Activated T-cell treated with anti-CD3 and anti-CD28 coated beads for 1 hour (primary cell): Measurements from ENCODE around the gene TJP3.

ENCODE experiments used
- DNase-seq: peaks from one replicate; pipeline ENCODE4 v3.0.0-alpha.2; 2020; ENCODE audit warnings: low read depth

Gene TJP3

DNA sequence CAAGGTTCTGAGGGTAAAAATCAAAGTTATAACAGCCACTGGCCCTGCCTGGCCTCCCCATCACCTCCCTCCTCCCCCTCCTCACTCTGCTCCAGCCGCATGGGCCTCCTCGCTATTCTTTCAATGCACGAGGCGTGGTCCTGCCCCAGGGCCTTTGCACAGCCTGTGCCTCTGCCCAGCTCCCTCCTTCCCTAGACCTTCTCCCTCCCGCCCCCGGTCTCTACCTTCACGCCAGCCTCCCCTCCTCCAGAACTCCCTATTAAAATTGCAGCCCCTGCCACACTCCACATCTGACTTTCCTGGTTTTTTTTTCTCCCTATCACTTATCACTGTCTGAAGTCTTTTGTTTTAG lies 60.5 kb downstream of the TJP3 start:
- DNase-seq: no peak

DNA sequence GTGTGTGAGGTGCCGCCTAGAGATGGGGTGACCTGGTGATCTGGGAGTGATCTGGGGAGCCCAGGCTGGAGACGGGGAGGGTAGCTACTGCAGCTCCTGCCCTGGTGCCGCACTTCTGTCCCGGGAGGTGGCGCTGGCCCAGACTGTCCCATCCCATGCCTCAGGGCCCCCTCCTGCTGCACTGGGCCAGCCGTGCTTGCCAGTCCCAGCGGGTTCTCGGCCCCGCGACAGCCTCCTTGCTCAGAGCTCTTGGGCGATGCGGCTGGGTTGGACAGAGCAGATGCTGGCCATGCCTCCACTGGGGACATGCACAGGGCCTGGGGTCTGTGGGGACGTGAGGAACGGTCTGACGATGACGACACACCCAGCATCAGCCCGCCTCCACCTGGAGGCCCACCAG lies 61.3 kb downstream of the TJP3 start:
- DNase-seq: no peak

DNA sequence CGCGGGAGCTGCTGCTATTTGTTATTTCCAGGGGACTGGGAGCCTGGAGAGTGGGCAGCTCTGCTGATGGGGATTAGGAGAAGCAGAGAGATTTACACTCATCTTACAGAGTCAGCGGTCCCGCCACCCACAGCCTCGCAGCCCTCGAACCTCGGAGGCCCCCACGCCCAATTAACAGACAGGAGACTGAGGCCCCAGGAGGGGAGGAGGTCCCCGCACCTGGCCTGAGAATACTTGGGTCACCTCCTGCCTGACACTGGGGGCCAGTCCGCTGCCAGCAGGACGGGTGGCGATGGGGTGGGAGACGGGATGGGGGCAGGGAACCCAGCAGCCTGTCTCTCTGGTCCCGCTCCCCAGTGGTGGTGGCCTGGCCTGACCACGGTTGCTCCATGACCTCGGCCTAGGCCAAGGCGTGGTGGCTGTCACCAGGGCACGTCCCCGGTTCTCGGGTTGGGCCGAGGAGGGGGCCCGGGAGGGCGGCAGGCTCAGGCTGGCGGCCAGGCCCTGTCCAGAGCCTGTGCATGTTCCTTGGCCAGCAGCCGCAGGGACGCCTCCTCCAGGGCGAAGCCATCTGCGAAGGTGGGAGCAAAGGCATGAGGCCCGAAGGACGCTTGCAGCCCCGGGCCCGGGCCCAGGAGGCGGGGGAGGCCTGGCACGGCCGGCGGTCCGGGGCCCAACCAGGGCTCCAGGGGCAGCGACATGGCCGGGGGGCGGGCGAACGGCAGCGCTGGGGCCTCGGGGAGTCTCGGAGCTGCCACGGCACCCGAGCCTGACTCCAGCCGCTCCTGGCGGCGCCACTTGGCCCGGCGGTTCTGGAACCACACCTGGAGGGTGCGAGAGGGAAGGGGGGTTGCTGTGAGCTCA lies 62.2 kb downstream of the TJP3 start:
- DNase-seq: no peak

DNA sequence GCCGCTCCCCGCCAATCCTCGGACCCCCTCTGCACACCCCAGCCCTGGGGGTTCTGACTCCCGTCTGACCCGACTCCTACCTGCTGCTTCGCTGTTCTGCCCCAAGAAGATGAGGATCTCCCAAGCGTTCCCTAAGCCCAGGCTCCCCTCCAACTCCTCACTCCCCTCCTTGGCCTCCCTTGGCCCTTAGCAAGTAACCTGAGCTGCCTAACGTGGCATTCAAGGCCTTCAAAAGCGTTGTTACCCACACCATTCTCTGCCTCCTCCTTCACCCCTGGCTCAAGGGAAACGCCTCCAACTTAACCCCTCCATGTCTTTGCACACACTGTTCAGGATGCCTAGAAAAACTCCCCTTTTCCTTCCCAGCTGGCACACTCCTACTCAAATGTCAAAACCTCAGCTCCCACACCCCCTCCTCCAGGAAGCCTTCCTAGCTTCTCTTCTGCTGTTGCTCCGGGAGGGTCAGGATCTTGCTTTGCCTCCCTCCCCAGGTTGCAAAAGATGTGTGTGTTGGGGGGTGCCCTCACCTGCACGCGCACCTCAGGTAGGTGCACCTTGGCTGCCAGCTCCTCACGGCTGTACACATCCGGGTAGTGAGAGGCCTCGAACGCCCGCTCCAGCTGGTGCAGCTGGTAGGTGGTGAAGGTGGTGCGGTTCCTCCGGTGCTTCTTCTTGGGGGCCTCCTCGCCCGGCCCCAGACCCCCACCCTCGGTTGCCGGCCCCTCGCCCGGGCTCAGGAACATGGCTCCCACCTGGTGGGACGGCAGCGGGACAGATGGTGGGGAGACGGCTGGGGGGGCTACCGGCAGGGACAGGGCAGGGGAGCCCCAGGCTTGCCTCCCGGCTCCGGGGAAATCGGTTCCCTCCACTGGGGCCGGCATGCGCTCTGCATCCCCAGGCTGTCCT lies 63.1 kb downstream of the TJP3 start:
- DNase-seq: no peak

DNA sequence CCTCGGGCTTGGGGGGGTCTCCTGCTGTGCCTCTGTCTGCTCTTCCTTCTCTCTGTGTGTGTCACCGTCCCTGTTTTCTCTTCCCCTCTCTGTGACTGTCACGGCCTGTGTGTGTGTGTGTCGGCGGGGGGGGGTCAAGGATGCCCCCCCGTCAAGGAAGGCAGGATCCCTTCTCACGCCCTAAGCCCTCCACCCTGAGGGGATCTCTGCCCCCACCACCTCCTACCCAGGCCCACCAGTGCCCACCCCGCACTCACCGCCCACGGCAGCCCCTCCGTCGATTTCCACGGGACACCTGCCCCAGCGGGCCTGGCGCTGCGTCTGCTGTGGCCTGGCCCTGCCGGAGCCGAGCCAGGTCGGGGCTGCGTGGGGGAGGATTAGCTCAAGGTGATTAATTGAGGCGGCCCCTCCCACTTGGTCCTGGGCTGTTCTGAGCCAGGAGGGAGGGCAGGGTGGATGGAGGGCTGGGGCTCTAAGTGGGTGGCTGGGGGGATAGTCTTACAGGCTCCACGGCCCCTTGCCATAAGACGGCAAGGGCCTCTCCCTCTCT lies 63.8 kb downstream of the TJP3 start, which contains the start of gene RAX2:
Gene RAX2, minus strand, starts transcription at position 323 of the 550 bp plus-strand sequence. CDS start 486 bp downstream, outside the sequence.
- no peak for DNase-seq

DNA sequence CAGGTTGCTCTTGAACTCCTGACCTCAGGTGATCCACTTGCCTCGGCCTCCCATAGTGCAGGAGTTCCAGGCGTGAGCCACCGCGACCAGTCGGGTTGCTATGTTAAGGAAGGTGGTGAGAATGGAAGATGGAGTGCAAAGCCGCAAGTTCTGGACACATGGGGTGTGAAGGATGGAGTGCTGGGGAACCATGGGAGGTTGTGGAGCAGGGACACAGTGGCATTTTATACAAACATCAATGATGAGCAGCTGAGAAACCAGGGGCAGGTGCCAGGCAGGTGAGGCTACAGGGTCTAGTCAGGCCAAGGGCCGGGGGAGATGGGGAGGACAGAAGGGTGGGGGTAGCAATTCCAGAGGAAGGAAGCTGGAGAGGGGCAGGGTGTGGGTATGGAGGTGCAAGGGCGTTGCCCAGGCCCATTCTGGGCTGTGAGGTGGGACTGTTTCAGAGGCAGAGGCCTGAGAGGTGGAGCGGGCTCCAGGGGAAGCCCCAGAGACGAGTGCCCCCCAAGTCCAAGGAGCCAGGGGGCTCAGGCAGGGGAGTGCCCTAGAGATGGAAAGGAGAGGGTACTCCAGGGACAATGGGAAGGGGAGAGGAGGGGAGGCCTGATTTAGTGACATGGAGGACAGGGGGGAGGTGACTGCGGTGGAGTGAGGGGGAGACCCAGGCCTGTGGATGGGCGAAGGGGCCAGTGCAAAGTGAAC lies 65.8 kb downstream of the TJP3 start:
- DNase-seq: no peak

DNA sequence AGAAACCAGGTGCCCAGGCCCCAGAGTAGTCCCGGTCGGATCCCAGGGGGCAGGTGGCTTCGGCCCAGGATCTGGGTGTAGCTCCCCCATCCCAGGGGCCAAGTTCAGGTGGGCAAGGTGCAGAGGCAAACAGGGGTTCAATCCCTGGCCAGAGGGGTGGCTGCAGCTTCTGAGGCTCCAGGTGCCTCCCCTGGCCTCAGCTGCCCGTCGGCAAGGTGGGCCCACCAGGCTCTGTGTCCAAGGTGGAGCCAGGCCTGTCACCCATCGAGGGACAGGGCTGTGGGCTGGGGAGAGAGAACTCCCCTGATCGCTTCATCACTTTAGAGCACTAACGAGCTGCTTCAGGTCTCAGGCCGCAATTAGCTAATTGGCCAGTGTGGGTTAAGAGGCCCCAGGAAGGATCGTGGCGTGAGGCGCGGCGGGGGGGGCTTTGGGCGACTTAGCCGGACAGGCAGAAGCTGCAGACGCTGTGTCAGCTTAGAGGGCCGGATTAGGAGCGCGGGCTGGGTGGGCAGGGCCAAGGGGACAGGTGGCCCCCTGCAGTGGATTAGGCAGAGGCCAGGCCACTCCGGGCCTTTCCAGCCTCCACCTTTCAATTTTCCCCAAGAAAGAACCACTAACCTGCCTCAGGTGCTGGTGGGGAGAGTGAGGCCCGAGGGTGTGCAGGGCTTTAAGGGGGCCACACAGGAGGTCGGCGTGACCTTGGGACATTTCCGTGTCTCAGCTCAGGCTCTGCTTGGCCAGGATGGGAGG lies 66.6 kb downstream of the TJP3 start:
- no peak for DNase-seq

DNA sequence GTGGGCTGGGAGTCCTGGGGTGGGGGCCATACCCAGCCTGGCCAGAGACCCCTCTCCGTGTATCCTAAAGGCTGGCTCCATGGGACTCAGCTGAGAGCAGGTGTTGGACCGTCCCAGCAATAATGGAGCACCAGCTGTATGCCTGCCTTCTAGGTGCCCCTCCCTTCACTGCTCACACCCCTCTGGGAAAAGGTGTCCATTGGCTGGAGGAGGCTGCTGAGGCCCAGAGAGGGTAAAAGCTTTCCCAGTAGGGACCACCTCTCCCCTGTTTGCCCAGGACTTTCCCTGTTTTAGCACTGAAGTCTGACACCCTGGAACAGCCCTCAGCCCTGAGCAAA lies 67.2 kb downstream of the TJP3 start:
- no peak for DNase-seq

DNA sequence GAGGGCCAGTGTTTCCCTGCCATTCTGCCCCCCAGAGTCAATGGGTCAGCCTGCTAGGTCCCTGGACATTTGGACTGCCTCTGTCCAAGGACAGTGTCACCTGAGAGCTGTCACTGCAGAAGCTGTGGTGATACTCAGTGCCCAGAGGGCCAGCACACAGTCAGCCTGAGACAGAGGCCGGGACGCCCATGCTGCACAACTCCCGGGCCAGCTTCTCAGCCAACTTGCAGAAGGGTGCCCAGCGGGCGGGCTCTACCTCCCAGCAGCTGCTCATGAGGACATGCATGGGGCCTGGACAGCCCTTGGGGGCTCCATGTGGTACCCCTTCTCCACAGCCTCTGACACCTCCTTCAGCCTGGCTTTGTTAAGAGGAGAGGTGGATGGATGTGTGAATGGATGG lies 67.6 kb downstream of the TJP3 start:
- no peak for DNase-seq

DNA sequence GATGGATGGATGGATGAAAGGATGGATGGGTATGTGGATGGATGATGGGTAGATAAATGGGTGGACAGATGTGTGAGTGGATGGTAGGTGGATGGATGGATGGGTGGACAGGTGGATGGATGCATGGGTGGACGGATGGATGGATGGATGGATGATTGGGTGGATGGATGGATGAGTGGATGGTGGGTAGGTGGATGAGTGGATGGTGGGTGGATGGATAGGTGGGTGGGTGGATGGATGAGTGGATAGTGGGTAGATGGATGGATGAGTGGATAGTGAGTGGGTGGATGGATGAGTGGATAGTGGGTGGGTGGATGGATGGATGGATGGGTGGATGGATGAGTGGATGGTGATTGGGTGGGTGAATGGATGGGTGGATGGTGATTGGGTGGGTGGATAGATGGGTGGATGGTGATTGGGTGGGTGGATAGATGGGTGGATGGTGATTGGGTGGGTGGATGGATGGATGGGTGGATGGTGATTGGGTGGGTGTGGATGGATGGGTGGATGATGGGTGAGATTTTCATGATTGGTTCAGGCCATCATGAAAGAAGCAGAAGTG lies 68.4 kb downstream of the TJP3 start:
- no peak for DNase-seq

DNA sequence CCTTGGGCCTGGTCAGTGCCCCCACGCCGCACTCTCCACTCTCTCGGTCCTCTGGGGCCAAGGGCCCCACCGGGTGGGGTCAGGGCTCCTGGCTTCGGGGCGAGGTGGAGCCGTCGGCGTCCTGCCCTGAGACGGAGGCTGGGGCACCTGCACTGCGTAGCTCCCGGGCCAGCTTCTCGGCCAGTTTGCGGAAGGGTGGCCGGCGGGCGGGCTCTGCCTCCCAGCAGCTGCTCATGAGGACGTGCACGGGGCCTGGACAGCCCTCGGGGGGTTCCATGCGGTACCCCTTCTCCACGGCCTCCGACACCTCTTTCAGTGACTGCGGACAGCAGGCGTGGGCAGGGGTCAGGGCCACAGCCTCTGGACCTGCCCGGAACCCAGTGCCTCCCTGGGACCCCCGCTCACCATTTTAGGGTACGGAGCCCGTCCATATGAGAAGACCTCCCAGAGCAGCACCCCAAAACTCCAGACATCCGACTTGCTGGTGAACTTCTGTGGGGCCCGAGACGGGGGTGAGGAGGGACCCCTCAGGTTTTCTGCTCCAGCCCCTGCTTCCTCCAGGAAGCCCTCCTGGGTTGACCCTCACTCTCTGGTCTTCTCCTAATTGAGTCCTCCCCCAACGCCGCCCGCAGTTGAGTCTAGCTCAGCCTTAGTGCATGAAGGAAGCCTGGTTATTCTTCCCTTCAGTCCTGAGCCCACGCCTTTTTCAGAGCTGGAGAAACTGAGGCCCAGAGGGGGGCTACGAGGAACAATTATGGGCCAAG lies 70.1 kb downstream of the TJP3 start:
- DNase-seq: no peak

DNA sequence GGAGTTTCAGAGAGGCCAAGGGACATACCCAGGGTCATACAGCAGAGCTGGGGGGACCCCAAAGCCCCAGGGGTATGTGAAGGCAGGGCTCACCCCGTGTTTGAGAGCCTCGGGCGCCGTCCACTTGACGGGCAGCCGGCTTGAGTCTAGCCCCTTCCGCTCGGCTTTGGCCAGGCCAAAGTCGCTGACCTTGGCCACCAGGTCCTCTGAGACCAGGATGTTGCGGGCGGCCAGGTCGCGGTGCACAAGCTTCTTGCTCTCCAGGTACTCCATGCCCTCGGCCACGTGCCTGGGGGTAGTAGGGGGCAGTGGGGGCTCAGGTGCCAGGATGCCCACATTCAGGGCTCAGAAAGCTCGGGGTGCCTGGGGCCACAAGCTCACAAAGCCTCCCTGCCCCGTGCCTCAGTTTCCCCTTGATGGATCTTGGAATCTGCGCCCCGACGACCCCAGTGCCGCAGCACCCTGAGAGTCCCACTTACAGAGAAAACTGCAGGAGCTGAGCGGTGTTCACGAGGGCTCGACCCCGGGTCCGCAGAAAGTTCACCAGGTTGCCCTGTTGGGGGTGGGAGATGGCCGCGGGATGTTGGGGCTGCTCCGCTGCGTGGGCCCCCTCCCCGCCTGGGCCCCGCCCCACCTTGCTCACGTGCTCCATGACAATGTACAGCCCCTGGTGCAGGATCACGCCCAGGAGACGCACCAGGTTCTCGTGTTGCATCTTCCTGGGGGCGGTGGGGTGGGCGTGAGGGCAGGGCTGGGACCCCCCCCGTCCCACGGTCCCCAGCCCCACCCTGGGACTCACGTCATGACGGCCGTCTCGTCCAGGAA lies 70.9 kb downstream of the TJP3 start:
- no peak for DNase-seq

DNA sequence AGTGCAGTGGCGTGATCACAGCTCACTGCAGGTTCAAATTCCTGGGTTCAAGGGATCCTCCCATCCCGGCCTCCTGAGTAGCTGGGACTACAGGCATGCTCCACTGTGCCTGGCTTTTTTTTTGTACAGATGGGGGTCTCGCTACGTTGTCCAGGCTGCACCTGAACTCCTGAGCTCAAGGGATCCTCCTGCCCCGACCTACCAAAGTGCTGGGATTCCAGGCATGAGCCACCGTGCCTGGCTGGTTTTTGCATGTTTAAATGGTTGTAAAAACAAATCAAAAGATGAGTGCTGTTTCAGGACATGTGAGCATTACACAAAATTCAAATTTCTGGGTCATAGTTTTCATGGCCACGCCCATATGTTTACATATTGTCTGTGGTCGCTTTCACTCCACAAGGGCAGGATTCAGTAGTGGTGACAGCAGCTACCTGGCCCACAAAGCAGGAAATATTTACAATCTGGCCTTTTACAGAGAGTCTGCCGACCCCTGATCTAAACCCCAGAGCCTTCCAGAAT lies 72.7 kb downstream of the TJP3 start:
- no peak for DNase-seq

DNA sequence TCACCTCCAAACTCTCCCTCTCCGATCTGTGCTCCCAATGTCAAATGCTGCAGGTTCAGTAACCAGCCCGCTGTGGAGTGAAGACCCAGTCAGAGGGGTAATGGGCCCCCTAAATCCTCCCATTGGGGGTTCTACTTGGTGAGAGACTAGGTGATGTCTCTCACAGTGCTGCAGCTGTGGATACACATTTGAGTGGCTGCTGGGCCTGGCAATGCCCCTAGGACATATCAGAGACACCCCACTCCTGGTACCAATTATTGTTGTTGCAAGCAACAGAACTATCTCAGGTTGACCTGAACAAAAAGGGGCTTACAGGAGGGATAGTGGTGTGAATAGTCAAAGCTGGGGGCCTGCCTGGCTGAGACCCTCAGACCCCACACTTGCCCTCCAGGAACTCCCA lies 73.4 kb downstream of the TJP3 start:
- no peak for DNase-seq

DNA sequence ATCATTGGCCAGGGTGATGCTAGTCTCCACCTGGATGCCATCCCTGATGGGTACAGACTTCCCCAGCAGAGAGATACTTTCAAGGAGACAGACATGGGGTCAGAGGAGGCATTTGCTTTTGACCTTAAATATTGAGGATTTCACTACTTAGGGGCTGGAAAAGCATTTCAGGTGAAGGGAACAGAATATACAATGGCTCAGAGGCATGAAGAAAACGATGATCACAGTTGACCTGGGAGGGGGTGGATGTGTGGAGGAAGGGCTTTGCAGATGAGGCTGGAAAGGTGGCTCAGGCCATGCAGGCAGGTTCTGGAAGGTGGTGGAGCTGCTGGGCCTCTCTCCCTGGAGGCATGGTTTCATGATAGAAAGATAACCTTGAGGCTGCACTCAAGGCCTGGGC lies 74.1 kb downstream of the TJP3 start:
- DNase-seq: no peak

DNA sequence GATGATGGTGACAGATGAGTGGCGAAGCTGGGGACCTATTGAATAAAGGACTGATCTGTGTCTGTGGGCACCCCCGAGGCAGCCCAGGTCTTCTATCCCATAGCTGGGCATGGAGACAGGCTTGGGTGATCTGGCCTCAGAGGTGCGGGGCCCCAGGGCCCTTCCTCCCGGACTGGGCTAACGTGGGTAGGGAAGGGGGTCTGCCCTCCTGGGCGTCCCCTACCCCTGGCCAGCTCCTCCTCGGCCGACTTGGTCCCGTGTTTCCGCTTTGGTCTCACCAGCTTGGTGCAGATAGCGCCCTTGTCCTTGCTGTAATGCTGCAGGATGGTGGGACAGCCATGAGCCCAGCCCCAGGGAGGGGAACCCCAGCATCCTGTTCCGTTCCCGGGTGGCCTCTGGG lies 74.7 kb downstream of the TJP3 start:
- no peak for DNase-seq

DNA sequence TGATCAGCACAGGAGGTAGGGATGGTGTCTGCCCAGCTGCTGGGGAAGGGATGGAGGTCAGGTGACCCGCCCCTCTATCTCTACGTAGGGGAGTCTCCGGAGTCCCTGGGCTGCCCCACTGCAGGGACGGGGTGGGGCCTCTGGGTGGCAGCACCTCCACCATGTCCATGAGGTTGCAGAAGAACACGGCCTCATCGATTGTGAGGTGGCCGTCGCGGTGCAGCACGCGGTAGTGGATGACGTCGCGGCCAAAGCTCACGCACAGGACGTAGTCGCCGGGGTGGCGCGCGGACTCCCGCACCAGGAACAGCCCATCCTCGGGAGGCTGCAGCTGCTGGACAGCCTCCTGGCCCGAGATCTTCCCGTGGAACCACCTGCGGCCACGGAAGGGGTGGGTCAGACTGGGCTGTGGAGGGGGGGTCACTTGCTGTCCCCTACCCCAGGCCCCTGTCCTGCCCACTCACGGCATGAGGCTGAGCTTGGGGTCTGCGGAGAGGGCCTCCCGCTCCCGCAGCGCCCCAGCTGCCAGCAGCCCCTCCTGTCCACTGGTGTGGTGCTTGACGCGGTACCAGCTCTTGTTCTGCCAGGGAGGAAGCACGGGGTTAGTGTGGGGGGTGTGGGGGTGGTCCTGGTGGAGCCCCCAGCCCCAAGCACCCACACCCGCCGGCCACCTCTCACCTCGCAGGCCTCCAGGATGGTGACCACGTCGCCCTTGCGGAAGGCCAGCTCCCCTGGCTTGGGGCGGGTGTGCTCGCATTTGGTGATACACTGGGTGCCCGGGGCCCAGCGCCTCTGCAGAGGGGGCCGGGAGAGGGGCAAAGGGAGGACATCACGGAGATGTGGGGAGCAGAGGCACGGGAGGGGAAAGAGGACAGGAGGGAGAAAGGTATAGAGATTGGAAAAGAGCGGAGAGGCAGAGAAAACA lies 75.7 kb downstream of the TJP3 start:
- peak; percentile 20 for DNase-seq
